GM12875 (cell line): ENCODE measurements around the gene GRK2.

Experiments
- H3K4me3 ChIP-seq: one replicate; pipeline ENCODE4 v1.5.1; 2011; ENCODE audit warnings: low read depth, low read length, control low read depth
- CTCF ChIP-seq: IDR thresholded peaks from 2 replicates; pipeline ENCODE4 v1.5.1; 2011; ENCODE audit warnings: low read depth, mild to moderate bottlenecking, control low read depth, inconsistent platforms, low read length, moderate library complexity, borderline replicate concordance; ENCODE audit not compliant: insufficient read depth

GRK2 gene

GRCh38 chr11:67298786-67299185, 32.5 kb downstream of the GRK2 start:
- no peak overlapping the region for H3K4me3 ChIP-seq
- no peak for TF ChIP-seq CTCF

- no peak overlapping the region for H3K4me3 ChIP-seq
- TF ChIP-seq CTCF = no peak
Observed at GRCh38 chr11:67299471-67300191, 33.4 kb downstream of the GRK2 start.

GRCh38 chr11:67300256-67300755, 34.0 kb downstream of the GRK2 start:
- no peak overlapping the region for H3K4me3 ChIP-seq
- no peak for TF ChIP-seq CTCF

GRCh38 chr11:67300756-67301312, 34.6 kb downstream of the GRK2 start:
- H3K4me3 ChIP-seq = no peak overlapping the region
- no peak for TF ChIP-seq CTCF

- H3K4me3 ChIP-seq = no peak overlapping the region
- TF ChIP-seq CTCF = no peak
Observed at GRCh38 chr11:67301313-67301921, 35.1 kb downstream of the GRK2 start.

GRCh38 chr11:67301951-67302516, 35.8 kb downstream of the GRK2 start:
- no peak for TF ChIP-seq CTCF
- no peak overlapping the region for H3K4me3 ChIP-seq
